ENCODE results near the gene CACNB1.

The CACNB1 gene

DNA sequence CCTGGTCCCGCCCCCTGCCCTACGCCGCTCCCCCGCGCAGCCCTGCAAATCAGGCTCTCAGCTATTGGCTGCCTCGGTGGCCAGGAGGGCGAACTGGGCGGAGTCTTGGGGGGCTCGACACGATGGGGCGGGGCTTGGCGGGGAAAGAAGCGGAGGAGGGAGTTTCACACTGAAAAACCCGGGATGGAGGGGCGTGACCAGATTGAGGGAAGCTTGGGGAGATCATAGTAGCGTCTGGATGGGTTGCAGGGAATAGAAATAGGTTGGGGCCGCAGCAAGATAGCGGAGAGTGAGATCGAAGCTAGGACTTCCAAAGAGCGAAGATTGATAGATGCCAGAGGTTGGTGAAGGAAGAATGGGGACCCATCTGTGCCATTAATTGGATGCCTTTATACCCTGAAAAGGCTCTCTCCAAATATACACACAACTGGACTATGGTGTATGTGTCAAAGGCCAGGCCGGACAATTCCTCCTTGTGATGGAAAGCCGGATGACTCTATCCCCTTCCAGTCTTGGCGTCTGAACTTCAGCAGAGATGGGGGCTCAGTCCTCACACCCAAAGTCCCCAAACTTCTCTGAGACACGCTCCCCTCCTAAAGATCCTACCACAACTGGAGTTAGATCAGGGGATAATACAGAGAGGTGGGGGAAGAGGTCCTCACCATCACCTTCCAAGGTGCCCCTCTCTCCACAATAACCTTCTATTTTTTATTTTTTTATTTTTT is 28.7 kb upstream of the CACNB1 start:
- DNase-seq (ENCODE audit: low spot score): peak; percentile 80

DNA sequence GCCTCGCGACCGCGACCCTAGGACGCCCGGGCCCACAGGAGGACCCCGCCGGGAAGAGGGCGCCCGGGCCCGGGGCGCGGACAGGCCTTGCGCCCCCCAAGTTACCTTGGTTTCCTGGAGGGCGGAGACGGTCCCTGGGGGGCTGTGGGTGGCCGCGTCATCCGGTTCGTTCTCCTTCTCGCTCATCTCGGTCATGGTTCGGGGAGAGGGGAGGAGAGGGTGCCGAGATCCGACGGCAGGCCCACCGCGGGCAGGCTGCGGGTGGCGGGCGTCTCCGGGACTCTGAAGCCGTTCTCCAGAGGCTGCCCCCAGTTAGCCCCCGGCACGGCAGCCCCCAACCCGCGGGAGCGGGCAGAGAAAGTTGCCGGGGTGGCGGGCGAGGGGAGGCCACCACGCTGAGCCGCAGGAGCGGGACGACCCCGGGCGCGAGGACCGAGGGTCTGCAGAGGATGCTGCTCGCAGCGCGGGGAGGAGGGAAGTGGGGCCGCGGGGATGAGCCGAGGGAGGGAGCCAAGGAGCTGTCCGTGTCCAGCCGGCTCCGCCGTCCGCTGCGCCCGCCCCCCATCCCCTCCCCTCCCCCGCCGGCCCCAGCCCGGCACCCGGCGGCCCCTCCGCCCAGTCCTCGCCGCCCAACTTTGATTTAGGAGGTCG is 28.0 kb upstream of the CACNB1 start, which contains the start of gene STAC2:
Gene STAC2, minus strand, starts transcription at position 638 of the 651 bp plus-strand sequence. Its CDS starts 443 bp downstream, at position 195.
- DNase-seq (ENCODE audit: low spot score): no peak

DNA sequence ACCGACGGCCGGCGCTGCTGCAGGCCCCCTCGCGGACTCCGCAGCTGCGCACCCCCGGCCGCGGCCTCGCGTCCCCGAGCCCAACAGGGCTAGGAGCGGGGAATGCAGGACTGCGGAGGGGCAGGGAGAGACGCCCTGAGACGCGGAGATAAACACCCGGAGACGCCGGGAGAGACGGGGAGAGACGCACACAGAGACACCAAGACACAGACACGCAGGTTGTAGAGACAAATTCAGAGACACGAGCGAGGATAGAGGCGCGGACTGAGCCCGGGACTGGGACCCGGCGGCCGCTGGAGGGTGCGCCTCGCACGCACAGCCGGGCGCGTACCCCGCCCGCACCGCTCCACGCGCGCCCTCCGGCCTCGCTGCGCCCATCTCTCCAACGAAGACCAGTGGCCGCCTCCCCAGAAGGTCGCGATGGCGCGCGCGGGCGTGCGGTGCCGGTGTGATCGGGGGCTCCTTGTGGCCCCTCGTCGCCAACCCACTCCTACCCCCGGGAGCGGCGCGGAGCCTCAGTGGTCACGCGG is 27.4 kb upstream of the CACNB1 start:
- DNase-seq (ENCODE audit: low spot score): no peak

DNA sequence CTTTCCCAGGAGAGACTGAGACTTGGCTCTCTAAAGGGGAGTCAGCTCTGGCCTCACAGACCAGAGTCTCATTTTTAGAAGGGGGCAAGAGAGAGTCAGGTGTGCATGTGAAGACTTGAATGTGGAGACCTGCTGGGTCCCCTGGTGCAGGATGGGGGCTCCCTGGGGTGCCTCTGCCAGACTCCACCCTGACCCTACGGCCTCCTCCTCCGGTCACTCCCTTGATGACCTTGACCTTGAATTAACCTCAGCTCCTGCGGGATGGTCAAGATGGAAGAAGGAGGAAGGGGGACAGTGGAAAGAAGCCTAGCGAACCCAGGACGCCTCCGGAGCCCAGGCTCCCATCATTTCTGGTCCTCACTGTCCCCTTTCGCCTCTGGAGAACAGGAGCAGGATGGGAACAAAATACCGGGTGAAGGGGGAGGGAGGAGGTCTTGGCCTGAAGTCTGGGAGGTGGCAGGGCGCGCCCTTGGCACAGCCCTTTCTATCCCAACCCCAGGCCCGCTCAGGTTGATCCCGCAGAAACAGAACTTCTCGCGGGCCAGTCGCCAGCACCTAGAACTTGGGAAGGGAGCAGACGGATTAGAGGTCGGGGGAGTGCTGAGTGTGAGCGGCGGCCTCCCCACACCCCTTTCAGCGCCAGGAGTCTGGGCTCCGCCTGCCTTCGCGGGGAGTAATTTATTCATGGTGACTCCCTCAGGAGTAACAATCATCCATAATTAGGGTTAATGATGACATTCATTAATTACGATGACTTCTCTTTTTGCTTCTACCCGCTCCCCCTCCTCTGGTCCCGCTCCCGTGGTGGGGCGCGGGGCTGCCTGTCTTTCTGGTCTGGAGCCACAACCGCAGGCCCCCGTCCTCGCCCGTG is 26.7 kb upstream of the CACNB1 start:
- DNase-seq (ENCODE audit: low spot score): no peak

DNA sequence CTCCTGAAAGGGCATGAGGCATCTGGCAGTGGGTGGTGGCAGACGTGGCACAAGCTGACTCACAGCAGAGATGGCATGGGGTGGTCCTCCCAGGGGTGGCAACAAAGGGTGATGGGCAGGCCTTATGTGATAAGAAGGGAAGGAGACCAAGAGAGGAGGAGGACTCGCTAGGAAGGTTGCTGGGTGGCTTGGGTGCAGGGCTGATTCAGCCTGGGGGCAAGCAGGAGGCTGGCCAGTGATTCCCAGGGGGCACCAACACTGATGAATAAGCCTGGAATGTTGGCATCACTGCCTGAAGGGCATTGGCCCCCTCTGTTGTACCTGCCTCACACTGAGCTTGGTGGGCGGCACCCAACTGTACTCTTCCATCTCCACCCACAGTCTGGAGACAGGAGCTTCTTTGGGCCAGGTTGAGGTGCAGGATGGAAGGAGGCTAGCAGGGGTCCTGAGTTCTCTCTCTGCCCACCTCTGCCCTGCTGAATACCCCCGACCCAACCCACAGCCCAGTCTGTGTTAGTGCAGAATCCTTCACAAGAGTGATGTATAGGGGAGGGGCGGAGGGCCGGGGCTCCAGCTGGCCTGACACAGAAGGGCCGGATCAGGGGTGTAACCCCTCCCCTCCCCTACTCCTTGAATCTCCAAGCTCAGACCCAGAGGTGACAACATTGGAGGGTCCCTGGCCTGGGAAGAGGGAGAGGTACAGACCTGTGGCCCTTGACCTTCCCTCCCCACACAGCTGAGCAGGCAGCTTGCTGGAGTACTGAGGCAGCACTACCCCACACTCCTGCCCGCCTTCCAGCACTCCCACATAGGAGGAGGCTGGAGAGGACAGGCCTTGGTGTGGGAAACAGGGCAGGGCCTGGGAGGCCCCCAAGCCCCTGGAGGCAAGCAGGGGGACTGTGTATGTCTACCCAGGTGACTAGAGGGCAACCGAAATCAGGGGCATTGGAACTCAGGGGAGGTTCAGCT is 25.7 kb upstream of the CACNB1 start:
- no peak for DNase-seq (ENCODE audit: low spot score)

DNA sequence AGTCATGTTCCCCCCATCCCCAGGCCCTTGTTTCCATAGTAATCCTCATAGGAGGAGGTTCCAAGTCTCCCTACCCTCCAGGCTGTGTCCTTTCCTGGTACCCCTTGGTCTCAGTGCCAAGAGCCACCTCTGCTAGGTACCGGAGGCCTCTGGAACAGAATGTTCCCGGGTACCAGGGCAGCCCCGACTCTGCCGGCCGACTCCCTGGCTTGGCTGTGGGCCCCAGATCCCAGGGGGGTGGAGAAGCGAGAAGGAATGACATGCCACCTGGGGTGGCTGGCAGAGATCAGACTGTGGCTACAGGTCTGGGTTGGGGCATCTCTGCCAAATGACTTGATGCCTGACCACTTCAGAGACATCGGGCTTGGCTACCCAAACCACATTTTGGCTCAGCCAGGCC is 24.7 kb upstream of the CACNB1 start:
- no peak for DNase-seq (ENCODE audit: low spot score)

DNA sequence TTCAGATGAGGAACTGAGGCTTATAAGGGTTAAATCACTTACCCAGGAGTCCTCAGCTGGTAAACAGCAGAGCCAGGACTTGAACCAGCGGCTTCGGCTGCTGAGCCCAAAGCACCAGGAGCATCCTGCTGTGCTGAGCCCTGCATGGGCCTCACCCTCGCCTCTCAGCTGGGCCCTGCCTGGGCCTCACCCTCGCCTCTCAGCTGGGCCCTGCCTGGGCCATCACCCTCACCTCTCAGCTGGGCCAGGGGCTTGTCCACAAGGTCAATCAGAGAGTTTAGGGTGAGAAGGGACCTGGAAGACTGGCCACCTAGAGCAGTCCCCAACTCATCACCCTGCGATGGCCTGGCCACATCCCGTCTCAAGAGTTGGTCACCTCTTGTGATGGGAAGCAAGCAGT is 24.1 kb upstream of the CACNB1 start:
- no peak for DNase-seq (ENCODE audit: low spot score)

DNA sequence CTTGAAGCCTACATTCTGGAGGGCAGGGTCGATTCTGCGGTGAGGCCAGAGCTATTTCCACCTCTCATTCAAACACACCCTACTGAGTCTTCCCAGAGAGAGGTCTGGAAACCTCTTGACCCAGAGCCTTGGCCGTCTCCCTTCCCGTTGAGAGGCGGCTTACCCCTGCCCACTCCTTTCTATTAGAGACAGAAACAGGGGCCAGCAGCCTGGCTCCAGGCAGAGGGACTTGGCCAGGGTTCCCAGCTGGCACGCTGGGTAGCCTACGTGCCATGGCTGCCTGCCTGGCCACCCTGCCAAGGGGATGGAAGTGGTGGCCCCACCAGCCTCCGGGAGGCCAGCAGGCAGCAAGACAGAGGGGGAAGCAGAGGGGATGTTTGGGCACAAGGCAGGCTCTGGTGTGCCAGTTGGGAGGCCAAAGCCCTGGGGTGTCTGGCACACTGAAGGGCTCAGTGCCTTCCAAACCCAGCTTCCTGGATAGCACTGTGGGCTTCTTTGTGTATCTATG is 22.2 kb upstream of the CACNB1 start:
- no peak for DNase-seq (ENCODE audit: low spot score)

DNA sequence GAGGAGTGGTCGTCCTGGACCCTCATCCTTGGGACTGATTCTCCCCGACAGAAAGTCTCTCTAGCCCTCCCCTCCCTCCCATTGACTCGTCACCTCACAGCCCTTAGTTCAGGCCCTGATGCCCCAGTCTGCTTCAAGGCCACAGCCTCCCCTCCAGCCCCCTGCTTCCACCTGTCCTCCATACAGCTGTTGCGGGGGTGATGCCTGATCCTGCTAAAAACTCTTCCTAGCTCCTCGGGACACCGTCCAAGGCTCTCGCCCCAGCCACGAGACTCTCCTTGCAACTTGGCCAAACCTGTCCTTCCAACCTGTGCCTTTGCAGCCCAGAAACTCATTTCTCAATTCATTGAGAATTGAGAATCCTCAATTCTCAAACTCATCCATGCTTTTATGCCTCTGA is 21.4 kb upstream of the CACNB1 start:
- no peak for DNase-seq (ENCODE audit: low spot score)

DNA sequence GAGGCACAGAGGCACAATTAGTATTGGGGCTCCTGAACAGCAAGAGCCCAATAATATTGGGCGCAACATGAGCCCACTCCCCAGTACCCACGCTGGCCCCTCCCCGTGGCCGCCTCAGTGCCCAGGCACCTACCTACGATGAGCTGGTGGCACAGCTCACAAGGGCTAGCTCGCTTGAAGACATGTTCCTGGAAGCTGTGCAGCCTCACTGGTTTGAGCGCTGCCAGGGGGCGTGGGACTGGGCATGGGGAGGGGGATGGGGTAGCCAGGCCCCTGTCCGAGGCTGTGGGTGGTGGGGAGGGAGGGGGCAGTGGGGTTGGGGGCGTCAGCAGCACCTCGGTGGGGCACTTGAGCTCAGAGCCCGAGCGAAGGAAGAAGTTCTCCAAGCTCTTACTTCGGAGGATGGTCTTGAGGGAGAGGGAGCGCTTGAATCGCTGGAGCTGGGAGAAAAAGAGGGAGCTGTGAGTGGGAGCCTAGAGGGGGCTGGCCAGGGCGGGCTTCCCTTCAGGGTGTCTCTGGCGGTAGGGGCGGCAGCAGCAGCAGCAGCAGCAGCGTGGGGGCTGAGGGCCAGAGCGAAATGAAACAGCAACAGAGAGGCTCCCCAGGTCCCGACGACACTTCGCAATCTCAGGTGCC is 20.4 kb upstream of the CACNB1 start:
- no peak for DNase-seq (ENCODE audit: low spot score)

DNA sequence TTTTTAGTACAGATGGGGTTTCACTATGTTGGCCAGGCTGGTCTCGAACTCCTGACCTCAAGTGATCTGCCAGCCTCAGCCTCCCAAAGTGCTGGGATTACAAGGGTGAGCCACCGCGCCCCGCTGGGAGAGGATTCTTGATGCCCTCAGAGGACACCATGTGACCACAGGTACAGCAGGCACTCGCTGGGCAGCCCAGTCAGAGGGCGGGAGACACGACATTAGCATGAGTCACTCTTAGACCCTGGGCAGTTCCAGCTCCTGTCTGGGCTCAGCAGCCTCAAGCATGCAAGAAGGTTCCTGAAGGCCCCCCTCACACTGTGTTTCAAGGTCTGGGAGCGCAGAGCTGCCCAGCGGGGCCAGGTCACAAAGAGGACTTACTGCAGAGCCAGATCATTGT is 16.4 kb upstream of the CACNB1 start:
- no peak for DNase-seq (ENCODE audit: low spot score)

DNA sequence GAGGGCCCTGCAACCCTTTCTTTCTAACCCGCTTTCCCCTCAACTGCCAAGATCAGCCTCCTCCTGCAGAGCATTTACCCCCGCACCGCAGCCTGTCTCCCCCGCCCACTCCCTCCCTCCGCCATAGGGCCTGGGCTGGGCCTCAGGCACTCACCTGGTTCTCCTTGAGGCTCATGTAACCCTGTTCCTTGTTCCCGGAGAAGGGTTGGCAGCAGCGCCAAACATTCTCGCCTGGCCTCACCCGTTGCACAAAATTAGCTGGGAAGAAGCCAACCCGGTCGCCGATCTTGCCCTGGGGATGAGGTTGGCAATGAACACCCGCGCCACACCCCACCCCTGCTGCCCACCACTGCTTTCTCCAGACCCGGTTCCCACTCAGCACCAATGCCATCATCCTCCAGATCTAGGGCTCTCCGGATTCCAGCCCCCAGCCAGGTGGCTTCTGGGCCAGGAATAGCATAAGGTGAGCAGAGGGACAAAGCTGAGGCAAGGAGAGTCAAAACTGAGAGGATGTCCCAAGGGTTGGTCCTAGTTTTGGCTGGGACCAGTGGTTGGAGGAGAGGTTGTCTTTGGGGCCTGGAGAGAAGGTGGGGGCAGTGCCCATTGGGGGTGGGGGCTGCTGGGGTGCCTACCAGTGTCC is 15.5 kb upstream of the CACNB1 start:
- no peak for DNase-seq (ENCODE audit: low spot score)

DNA sequence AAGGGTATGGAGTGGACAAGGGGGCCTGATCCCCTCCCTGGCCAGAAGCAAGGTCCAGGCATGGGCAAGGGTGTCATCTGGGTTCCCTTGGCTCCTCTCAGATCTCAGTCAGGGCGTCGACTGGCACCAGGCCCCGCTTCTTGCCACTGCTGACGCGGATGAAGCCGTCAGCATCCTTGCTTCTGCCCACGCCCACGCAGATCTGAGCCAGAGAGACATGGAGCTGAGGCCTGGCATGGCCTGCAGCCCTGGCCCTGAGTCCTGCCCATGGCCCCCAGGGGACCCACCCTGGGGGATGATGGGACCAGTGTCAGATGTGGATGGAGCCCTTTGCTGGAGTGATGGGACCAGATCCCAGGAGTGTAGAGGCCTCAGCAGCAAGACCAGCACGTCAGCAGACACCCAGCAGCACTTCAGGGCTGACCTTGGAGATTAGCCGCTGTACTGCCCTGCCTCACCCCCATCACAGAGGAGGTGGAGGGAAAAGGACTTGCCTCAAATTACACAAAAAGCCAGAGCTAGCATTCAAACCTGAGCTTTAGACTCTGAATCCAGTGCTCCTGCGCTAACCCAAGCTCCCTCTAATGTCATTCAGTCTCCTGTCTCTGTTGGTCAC is 14.8 kb upstream of the CACNB1 start:
- no peak for DNase-seq (ENCODE audit: low spot score)

DNA sequence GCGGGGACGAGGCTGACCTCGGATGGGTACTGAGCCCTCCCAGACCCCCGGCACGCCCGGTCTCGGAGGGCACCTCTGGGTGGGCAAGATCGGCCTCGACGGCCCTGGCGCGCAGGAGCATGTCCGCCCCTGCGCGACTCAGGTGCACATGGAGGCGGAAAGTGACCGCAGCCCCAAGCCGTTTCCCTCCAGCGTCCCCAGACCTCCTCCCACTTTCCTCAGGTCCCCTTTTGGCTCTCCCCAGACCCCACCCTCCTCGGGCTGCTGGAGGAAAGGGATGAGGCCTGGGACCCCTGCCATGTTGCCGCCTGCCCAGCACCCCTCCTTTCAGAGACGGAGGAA is 12.6 kb upstream of the CACNB1 start:
- DNase-seq (ENCODE audit: low spot score): no peak

DNA sequence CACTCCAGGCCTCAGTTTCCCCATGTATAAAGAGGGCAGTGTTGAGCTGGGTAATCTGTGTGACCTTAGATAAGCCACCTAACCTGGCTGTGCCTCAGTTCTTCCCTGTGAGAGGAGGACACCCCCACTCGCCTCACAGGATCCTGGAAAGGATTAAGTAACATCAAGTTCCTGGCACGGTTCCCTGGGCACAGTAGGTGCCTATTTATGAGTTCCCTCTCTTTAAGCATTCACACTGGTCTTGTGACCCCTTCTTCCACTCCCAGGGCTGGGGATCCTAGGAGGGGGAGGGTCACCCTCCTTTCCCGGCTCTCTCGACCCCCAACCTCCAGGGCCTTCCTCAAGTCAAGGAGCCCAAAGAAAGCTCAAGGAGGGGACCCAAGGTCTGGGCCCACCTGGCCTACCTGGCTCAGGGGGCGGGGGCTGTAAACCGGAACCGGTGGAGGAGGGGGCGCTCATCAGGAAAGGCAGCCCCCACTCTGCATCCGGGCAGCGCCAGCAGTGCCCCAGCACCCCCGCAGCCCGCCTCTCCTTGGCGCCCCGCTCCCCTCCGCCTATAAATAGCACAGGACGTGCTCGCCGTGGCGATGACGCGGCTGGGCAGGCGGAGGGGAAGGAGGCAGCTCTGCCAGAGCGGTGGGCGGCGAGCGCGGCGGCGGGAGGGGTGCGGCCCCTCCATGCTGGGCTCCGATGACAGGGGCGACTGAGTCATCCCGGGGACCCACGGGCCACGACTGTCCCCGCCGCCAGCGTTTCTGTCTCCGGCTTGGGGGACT is 12.0 kb upstream of the CACNB1 start:
- DNase-seq (ENCODE audit: low spot score): peak; percentile 83

DNA sequence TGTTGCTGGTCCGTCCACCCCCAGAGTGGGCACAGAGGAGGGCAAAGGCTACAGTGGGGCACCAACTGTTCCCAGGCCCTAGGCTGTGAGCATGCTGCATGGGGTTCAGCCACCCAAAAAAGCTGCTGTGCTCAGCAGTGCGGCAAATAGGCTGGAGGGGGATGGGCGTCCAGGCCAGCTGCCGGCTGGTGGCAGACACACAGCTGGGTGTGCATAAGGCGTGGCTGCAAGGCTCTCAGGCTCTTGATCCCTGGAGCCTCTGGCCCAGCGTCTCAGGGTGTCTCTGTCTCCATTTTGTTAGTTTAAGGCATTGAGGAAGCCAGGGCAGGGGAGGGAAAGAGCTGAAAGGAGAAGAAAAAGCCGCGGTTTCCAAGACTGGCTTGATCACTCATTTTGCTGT is 11.4 kb upstream of the CACNB1 start:
- no peak for DNase-seq (ENCODE audit: low spot score)

DNA sequence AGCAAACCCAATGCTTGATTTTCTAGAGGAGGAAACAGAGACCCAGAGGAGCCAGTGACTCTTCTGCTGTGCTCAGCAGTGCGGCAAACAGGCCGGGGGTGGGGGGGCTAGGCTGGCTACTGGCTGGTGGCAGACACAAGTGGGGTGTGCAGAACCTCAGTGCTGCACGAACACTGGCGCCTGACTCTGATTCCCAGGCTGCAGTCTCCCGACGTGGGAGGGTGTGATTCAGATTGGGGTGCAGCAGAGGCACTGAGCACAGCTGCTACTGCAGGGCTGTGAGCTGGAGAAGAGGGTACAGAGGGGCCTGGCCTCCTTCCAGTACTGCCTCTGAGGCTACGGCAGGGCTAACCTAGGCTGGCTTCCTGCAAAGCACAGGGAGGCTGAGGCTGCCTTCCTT is 10.7 kb upstream of the CACNB1 start:
- no peak for DNase-seq (ENCODE audit: low spot score)

DNA sequence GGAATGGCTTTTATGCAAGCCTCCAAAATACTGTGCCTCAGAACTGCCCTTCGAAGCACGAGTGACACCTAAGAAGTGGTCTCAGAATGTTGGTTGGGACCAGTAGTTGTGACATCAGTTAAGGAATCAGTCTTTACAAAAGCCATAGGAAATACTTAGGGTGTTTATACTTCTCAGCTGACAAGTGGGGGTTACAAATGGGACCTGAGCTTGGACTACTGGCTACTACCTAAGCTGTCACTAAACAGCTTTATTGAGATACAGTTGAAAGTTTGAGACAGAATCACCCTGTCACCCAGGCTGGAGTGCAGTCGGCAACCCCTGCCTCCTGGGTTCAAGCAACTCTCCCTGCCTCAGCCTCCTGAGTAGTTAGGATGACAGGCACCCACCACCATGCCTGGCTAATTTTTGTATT is 7.7 kb upstream of the CACNB1 start:
- DNase-seq (ENCODE audit: low spot score): no peak

DNA sequence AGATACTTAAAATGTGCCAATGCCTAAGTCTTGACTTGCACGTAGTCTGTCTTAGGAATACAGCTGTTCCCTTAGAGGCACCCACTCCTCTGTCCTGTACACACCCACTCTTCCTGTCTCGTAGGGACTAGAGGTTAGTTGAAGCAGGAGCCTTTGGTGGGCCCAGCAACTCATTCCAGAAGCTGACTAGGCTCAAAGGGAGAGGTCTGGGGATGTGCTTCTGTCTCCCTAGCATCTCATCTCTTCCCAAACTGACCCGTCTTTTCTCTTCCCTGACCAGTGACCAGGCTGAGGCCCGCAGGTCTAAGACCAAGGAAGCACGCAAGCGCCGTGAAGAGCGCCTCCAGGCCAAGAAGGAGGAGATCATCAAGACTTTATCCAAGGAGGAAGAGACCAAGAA is 6.8 kb upstream of the CACNB1 start:
- DNase-seq (ENCODE audit: low spot score): no peak
